GM12878 (cell line): ENCODE results near the gene ADAMTSL5.

Source experiments
- EP300 ChIP-seq, 2 experiments: fragments of 150-350 bp in 1 of 2; IDR thresholded peaks; 2 replicates each; pipeline ENCODE4 v1.6.1; 2011 to 2012; ENCODE audit warnings: low read depth in 2 of 2, low read length in 2 of 2, borderline replicate concordance in 1 of 2, improper control_type of control experiment in 1 of 2, inconsistent platforms in 1 of 2; ENCODE audit not compliant: control insufficient read depth in 1 of 2
- POLR2A ChIP-seq: IDR thresholded peaks from 2 replicates; pipeline ENCODE4 v1.6.1; 2011; ENCODE audit warnings: low read depth, mild to moderate bottlenecking, low read length
- STAT3 ChIP-seq: IDR thresholded peaks from 2 replicates; pipeline ENCODE4 v1.6.1; 2011; ENCODE audit warnings: low read depth, low read length, improper control_type of control experiment
- ZNF274 ChIP-seq: IDR thresholded peaks from one replicate; pipeline ENCODE4 v1.8.0; 2011; ENCODE audit not compliant: insufficient read length, insufficient read depth

DNA sequence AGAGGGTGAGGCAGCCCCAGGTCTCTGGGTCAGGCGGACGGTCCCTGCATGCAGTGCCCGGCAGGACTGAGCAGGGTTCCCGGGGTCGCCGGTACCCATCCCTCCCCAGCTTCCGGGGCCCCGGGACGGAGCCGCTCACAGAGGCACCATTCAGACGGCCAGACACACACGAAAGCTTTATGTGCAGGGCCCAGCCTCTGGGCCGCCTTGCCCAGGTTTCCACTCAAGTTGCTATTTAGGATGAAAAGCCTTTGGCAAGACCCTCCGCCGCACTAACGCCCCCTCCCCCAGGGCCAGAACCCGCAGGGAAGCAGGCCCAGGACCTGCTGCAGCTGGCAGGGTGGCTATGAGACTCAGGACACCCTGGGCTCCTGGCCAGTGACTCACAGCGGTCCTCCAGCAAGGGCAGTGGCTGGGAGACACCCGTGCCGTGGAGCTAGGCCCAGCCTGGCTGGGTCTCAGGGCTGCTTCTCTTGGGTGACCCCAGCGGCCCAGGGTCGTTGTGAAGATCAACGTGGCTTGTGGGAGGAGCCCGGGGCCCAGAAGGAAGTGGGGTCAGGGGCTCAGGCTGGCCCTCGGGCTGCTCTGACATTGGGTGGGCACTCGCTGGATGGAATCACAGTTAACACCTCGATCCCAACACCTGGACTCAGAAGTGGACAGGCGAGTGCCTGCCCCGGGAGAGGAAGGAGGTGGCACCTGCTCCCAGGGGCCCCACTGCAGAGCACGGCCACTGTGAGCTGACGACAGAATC lies 38.6 kb downstream of the ADAMTSL5 start:
- TF ChIP-seq EP300 (IDR thresholded peaks at IDR 0.05; ENCODE audit: borderline replicate concordance in 1 of 2, control insufficient read depth in 1 of 2, low read depth in 2 of 2, low read length in 2 of 2) (no peak), ZNF274 (no peak), STAT3 (no peak), POLR2A (no peak; the same call in 1 of the 2 replicates)
